ENCODE results near the gene VIM. TPM values are rescaled to one million over a fixed set of nuclear protein-coding genes. Genes with fewer than 3 reads are reported as not detected.
"Not testable (repeated sequence)": the region's sequence is repeated elsewhere in the genome, so short reads cannot be mapped to it uniquely, and the experiment has no call there.

The VIM gene
- total RNA-seq, 1 donor from 2014 or later, result 9,268 TPM

DNA sequence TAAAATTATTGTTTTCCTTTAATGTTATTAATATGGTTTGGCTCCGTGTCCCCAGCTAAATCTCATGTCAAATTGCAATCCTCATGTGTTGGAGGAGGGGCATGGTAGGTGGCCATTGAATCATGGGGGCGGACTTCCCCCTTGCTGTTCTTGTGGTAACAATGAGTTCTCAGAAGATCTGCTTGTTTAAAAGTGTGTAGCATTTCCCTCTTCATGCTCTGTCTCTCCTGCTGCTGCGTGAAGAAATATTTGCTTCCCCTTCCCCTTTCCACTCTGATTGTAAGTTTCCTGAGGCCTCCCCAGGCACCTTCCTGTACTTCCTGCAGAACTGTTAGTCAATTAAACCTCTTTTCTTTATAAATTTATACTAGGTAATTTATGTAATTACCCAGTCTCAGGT lies 27.5 kb downstream of the VIM start:
- no peak for DNase-seq (ENCODE audit: extremely low read depth, low read depth, low spot score)

- DNase-seq (ENCODE audit: extremely low read depth, low read depth, low spot score), result no peak
Measured at GRCh38 chr10:17256051-17256450, 28.0 kb downstream of the VIM start.

- no peak for DNase-seq (ENCODE audit: extremely low read depth, low read depth, low spot score)
Measured at GRCh38 chr10:17256627-17257026, 28.6 kb downstream of the VIM start.

- no peak for DNase-seq (ENCODE audit: extremely low read depth, low read depth, low spot score)
Measured at GRCh38 chr10:17257466-17258321, 29.7 kb downstream of the VIM start.

DNA sequence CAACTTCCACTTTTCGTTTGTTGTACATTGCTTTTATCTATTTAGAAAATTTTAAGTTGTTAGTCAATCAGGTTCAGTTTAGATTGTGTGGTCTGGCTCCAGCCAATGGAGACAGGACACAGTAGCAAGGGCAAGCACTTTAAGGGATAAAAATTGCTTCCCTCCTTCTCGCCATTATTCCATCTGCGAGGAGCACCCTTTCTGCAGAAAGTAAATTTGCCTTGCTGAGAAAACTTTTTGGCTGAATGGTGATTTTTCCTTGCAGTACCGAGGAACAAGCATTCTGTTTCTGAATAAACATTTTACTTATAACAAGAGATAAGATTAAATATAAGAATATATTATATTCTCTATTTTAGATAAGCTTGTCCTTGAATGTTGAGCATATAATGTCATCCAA lies 34.5 kb downstream of the VIM start:
- no peak for DNase-seq (ENCODE audit: extremely low read depth, low read depth, low spot score)

GRCh38 chr10:17263580-17263979 lies 35.5 kb downstream of the VIM start:
- DNase-seq (ENCODE audit: extremely low read depth, low read depth, low spot score), result no peak

DNA sequence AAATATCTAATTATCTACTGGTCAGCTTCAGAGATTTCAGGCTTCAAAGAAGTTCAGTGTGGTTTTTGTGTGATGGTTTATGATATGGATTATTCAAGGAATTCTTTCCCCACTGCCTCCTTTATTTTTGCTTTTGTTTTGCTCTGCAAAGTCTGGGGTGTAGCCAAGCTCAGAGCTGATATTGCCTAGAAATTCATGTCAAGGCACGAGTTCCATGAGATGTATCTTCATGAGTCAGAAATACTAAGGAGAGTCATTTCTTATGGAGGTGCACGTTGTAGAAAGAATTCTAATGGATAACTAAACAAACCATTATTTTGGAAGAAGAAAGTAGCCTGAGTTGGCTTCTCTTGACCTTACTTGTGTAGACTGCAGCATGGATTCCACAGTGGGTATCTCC lies 37.4 kb downstream of the VIM start:
- DNase-seq (ENCODE audit: extremely low read depth, low read depth, low spot score), result no peak

DNA sequence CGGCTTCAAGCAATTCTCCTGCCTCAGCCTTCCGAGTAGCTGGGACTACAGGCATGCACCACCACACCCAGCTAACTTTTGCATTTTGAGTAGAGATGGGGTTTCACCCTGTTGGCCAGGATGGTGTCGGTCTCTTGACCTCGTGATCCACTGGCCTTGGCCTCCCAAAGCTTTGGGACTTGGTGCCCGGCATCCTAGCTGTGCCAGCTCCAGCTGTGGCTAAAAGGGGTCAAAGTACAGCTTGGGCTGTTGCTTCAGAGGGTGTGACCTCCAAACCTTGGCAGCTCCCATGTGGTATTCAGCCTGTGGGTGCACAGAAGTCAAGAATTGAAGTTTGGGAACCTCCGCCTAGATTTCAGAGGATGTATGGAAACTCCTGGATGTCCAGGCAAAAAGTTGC lies 38.5 kb downstream of the VIM start:
- not testable (repeated sequence) for DNase-seq (ENCODE audit: extremely low read depth, low read depth, low spot score)

DNA sequence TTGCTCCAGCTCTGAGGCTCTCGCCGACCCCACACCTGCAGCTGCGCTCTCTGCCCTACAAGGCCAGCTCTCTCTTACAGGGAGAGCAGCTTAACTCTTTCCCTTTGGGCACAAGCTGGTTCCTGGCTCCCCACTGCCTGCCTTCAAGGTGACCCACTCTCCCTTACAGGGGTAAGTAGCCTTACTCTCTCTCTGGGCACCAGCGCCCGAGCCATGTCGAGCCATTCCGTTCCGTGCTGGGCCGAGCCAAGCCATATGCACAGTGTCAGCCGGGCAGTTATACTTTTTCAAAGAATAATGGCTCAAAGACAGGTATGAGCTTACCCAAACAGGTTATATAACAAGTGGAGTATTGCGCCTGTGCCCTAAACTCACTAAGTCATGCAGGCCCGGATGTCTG lies 44.6 kb downstream of the VIM start:
- no peak for DNase-seq (ENCODE audit: extremely low read depth, low read depth, low spot score)

- DNase-seq (ENCODE audit: extremely low read depth, low read depth, low spot score), result no peak
Measured at GRCh38 chr10:17273403-17273802, 45.4 kb downstream of the VIM start.

- DNase-seq (ENCODE audit: extremely low read depth, low read depth, low spot score), result no peak
Measured at GRCh38 chr10:17276756-17277424, 48.8 kb downstream of the VIM start.

DNA sequence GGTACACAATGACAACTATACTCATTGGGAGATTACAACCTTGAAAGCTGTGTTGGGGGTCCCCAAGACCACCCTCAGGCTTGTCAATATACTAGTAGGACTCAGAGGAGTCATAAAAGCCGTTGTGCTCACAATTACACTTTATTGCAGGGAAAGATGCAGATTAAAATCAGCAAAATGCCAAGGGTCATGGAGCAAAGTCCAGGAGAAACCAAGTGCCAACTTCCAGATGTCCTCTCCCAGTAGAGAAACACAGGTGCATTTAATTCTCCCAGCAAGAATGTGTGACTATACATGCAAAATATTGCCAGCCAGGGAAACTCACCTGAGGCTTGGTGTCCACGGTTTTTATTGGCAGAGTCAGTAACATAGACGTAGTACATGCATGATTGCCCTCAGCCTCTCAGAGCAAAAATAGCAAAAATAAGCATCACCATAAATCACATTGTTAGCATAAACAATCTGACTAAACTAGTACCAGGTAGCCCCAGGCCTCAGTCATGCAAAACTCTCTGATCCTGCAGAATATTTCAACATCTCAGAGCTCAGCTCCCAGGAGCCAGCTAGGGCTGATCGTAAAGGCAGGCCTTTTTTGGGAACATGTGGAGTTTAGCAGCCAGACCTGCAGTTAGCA lies 50.7 kb downstream of the VIM start:
- DNase-seq (ENCODE audit: extremely low read depth, low read depth, low spot score), result no peak

DNA sequence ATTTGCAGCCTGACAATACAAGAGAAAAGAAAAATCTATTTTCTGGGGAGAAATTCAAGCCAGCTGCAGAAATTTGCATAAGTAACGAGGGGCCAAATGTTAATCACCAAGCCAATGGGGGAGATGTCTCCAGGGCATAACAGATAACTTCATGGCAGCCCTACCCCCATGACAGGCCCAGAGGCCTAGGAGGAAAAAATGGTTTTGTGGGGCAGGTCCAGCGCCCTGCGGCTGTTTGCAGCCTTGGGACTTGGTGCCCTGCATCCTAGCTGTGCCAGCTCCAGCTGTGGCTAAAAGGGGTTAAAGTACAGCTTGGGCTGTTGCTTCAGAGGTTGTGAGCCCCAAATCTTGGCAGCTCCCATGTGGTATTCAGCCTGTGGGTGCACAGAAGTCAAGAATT lies 54.3 kb downstream of the VIM start:
- no peak for DNase-seq (ENCODE audit: extremely low read depth, low read depth, low spot score)

DNA sequence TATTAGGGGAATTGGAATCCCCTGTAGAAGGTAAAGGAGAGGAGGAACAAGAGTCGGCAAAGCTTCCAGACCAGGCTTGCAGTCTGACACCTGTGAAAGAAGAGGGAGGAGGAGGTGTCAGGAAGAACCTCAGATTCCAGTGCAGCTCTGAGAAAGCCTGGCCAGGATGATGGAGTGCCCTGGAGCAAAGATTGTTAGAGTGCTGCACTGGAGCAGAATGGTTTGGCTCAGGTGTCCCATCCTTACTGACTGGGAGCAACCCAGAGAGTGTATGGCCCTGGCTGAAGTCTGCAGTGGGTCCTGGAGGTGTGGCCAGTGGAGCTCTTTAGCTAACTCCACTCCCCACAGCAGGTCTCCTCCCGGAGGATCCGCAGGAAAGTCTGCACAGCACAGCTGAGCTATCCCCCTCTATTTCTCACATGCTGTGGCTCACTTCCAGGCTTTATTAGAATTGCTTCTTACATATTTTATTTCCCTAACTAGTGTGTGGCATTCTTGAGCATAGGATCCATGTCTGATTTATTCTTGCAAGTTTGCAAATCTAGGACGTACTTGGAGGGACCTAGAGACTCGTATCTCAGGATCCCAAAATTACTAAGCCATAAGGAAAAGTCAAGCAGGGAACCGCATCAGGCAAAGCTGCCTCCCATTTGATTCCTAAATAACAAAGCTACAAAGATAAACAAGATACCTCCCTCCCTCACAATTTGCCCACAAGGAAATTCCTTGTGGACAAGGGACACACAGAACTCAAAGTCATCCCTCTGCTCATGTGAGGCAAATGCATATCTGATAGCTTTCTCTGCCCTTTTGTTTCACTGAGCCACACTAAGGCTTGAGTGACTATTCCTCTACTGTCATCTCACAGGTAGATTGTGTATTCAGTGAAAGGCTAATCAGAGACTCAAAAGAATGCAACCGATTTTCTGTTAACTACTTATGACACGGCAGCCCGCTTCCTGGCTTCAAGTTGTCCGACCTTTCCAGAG lies 58.8 kb downstream of the VIM start:
- DNase-seq (ENCODE audit: extremely low read depth, low read depth, low spot score), result no peak

Other genes starting within 250 kb of the VIM start
- 1.9 and 2.1 TPM in 2 replicates for gene CUBN, start 98.4 kb upstream of the VIM start, total RNA-seq
- 2.0 and 7.8 TPM in 2 replicates for gene TRDMT1, start 26.6 kb upstream of the VIM start, total RNA-seq
- 0.76 TPM in 1 of 2 replicates, not detected in the other for gene ST8SIA6, start 226.4 kb downstream of the VIM start, total RNA-seq